ENCODE measurements around the gene THADA.

DNA sequence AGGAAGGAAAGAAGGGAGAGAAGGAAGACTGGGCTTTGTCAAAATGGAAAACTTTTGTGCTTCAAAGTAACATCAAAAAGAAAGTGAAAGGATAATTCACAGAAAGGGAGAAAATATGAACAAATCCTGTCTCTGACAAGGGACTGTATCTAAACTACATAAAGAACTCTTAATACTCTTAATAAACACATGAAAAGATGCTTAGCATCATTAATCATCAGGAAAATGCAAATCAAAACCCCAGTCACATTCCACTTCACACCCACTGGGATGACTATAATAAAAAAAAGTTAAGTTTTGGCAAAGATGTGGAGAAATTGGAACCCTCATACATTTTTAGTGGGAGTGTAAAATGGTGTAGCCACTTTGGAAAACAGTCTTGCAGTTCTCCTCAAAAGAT lies 357.7 kb downstream of the THADA start:
- TF ChIP-seq, protein P1, sequence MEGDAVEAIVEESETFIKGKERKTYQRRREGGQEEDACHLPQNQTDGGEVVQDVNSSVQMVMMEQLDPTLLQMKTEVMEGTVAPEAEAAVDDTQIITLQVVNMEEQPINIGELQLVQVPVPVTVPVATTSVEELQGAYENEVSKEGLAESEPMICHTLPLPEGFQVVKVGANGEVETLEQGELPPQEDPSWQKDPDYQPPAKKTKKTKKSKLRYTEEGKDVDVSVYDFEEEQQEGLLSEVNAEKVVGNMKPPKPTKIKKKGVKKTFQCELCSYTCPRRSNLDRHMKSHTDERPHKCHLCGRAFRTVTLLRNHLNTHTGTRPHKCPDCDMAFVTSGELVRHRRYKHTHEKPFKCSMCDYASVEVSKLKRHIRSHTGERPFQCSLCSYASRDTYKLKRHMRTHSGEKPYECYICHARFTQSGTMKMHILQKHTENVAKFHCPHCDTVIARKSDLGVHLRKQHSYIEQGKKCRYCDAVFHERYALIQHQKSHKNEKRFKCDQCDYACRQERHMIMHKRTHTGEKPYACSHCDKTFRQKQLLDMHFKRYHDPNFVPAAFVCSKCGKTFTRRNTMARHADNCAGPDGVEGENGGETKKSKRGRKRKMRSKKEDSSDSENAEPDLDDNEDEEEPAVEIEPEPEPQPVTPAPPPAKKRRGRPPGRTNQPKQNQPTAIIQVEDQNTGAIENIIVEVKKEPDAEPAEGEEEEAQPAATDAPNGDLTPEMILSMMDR (IDR thresholded peaks at IDR 0.05) = no peak
- no peak for TF ChIP-seq POLR2A (IDR thresholded peaks at IDR 0.05)
